HG03521 (cell line): ENCODE data around the gene EYA2.
"Not testable (repeated sequence)": the region's sequence is repeated elsewhere in the genome, so short reads cannot be mapped to it uniquely, and the experiment has no call there.

Experiments used
- ATAC-seq: cut with Tn5 transposase; IDR thresholded peaks from one replicate; pipeline ENCODE4 v1.9.1; 2021; ENCODE audit warnings: mild to moderate bottlenecking, moderate library complexity; ENCODE audit not compliant: unreplicated experiment

Gene EYA2

GRCh38 chr20:46894971-46895905 lies 595 bp downstream of the EYA2 start:
- ATAC-seq, result no peak

GRCh38 chr20:46895906-46896242 lies 1.2 kb downstream of the EYA2 start:
- ATAC-seq, result no peak

GRCh38 chr20:46897328-46897880 lies 2.8 kb downstream of the EYA2 start:
- ATAC-seq, result no peak

- ATAC-seq, result no peak
Observed at GRCh38 chr20:46898423-46898822, 3.8 kb downstream of the EYA2 start.

GRCh38 chr20:46899621-46900020 lies 5.0 kb downstream of the EYA2 start:
- ATAC-seq, result no peak

- ATAC-seq, result no peak
Observed at GRCh38 chr20:46900086-46900485, 5.4 kb downstream of the EYA2 start.

- no peak for ATAC-seq
Observed at GRCh38 chr20:46900826-46901225, 6.2 kb downstream of the EYA2 start.

- ATAC-seq, result no peak
Observed at GRCh38 chr20:46901638-46902037, 7.0 kb downstream of the EYA2 start.

GRCh38 chr20:46903256-46903655 lies 8.6 kb downstream of the EYA2 start:
- ATAC-seq, result no peak

- ATAC-seq, result no peak
Observed at GRCh38 chr20:46903937-46904336, 9.3 kb downstream of the EYA2 start.

- no peak for ATAC-seq
Observed at GRCh38 chr20:46905364-46906125, 10.9 kb downstream of the EYA2 start.

GRCh38 chr20:46913329-46914044 lies 18.8 kb downstream of the EYA2 start:
- no peak for ATAC-seq

- no peak for ATAC-seq
Observed at GRCh38 chr20:46914789-46915379, 20.2 kb downstream of the EYA2 start.

GRCh38 chr20:46915575-46916257 lies 21.1 kb downstream of the EYA2 start:
- ATAC-seq, result no peak

- ATAC-seq, result no peak
Observed at GRCh38 chr20:46916258-46916603, 21.6 kb downstream of the EYA2 start.

- no peak for ATAC-seq
Observed at GRCh38 chr20:46917155-46917554, 22.5 kb downstream of the EYA2 start.

GRCh38 chr20:46920114-46920513 lies 25.5 kb downstream of the EYA2 start:
- no peak for ATAC-seq

GRCh38 chr20:46922841-46923240 lies 28.2 kb downstream of the EYA2 start:
- not testable (repeated sequence) for ATAC-seq

GRCh38 chr20:46923550-46923949 lies 28.9 kb downstream of the EYA2 start:
- ATAC-seq, result no peak

GRCh38 chr20:46928580-46929132 lies 34.0 kb downstream of the EYA2 start:
- no peak for ATAC-seq
